B cell (primary cell): ENCODE results near the gene PDE3A.

Source experiments
- CTCF ChIP-seq: fragments of 200-600 bp; IDR thresholded peaks from one replicate; pipeline ENCODE4 v1.8.0; 2022; ENCODE audit warnings: antibody characterized with exemption, mild to moderate bottlenecking
- EZH2 ChIP-seq: IDR thresholded peaks from 2 replicates; pipeline ENCODE4 v1.6.1; 2012; ENCODE audit warnings: borderline replicate concordance, low read depth, mild to moderate bottlenecking, moderate library complexity, low read length; ENCODE audit not compliant: insufficient read depth, poor library complexity, severe bottlenecking

DNA sequence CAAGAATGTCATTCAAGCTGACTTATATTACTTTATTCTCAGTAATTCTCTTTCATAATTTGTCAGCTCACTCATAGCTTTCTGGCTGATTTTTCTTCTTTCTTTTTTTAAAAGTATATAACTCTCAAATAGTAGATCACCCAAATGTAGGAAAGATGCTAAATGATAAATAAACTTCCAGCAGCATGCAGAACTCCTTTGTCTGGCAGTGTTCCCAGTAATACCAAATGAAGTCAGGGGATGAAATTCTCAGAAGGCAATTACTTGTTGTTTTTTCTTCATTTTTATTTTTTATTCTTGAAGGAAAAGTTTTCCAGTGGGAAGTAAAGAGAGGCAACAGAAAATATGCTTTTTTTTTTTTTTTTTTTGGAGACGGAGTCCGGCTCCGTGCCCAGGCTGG, 193.5 kb downstream of the PDE3A start:
- TF ChIP-seq CTCF (no peak), EZH2 (no peak)
